IgD-negative memory B cell (primary cell): ENCODE measurements around the gene ZFP36L2. TPM values are rescaled to one million over a fixed set of nuclear protein-coding genes. Genes with fewer than 3 reads are reported as not detected.

Experiments
- H3K27ac Mint-ChIP-seq, 3 donors: one replicate each; pipeline ENCODE4 v1.8.0; 2020 to 2022; ENCODE audit warnings: mild to moderate bottlenecking in 3 of 3, mixed read lengths in 3 of 3, moderate library complexity in 1 of 3
- H3K27me3 Mint-ChIP-seq: one replicate; pipeline ENCODE4 v1.8.0; 2021; ENCODE audit warnings: mixed read lengths
- H3K36me3 Mint-ChIP-seq: one replicate; pipeline ENCODE4 v1.8.0; 2020; ENCODE audit warnings: mild to moderate bottlenecking, mixed read lengths
- H3K4me1 Mint-ChIP-seq, 3 donors: one replicate each; pipeline ENCODE4 v1.8.0; 2020 to 2022; ENCODE audit warnings: mixed read lengths in 3 of 3, mild to moderate bottlenecking in 1 of 3
- H3K4me3 Mint-ChIP-seq, 4 donors: one replicate each; pipeline ENCODE4 v1.8.0; 2020 to 2022; ENCODE audit warnings: mild to moderate bottlenecking in 4 of 4, mixed read lengths in 4 of 4, moderate library complexity in 3 of 4
- H3K9me3 Mint-ChIP-seq, 3 donors: one replicate each; pipeline ENCODE4 v1.8.0; 2020 to 2021; ENCODE audit warnings: mixed read lengths in 3 of 3, mild to moderate bottlenecking in 1 of 3
- polyA plus RNA-seq: library from polyadenylated mRNA; unstranded; fragments of 300-500 nt; fragmentation: Illumina TruSeq; gene quantifications from one replicate; pipeline ENCODE4 v1.2.3, GENCODE V29; 2021

Gene ZFP36L2, protein sequence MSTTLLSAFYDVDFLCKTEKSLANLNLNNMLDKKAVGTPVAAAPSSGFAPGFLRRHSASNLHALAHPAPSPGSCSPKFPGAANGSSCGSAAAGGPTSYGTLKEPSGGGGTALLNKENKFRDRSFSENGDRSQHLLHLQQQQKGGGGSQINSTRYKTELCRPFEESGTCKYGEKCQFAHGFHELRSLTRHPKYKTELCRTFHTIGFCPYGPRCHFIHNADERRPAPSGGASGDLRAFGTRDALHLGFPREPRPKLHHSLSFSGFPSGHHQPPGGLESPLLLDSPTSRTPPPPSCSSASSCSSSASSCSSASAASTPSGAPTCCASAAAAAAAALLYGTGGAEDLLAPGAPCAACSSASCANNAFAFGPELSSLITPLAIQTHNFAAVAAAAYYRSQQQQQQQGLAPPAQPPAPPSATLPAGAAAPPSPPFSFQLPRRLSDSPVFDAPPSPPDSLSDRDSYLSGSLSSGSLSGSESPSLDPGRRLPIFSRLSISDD
- polyA plus RNA-seq, result 249 TPM

DNA sequence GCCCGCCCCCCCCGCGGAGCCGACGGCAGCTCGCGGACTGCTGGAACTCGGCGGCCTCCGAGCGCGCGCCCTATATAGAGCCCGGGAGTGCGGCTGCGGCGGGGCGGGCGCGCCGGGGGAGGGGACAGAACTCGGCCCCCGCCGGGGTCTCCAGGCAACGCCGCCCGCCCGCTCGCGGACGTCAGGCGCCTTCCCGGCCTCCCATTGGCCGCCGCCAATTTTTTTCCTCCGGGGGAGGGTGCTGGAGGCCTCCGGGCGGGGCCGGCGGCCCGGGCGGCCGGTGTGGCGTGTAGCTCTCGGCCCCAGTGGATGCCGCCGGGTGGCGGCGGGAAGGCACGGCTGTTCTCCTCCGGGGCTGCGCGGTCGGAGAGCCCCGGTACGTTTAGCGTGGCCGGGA, at the start of gene ZFP36L2:
TSS of gene ZFP36L2 (minus strand) at position 49 of the 397 bp plus-strand sequence. CDS start 291 bp downstream, outside the sequence.
- H3K4me1 Mint-ChIP-seq, result peaks cover 28 to 40% (median 31%) of the 10 kb centered on the region in 3 donors
- peaks cover 14% of the 10 kb centered on the region for H3K36me3 Mint-ChIP-seq
- H3K27ac Mint-ChIP-seq, result peak within 1 kb of the TSS; percentile 82 to 98 (median 98)
- peak within 1 kb of the TSS; percentile 65 to 99 (median 96) for H3K4me3 Mint-ChIP-seq
- peaks cover 0 to 2% (median 0%) of the 10 kb centered on the region in 3 donors for H3K9me3 Mint-ChIP-seq
- no peaks in the 10 kb centered on the region for H3K27me3 Mint-ChIP-seq

DNA sequence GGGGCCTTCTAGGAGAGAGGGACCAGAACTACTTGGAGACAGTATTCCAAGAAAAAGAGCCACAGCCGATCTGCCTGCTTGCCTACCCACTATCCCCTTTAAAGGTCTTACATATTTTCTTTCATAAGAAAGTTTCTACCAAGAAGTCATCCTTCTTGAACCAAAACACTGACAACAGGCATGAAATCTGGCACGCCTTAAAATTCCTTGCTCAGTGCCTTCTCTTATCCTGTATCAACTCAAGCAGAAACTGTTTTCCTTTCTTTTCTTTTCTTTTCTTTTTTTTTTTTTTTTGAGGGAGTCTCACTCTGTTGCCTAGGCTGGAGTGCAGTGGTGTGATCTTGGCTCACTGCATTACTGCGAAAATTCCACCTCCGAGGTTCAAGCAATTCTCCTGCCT, 48.3 kb upstream of the ZFP36L2 start:
- no peak overlapping the region for H3K27ac Mint-ChIP-seq
- no peaks in the 10 kb centered on the region for H3K27me3 Mint-ChIP-seq
- H3K36me3 Mint-ChIP-seq, result peaks cover 7% of the 10 kb centered on the region
- no peaks in the 10 kb centered on the region for H3K9me3 Mint-ChIP-seq
- H3K4me1 Mint-ChIP-seq, result no peaks in the 10 kb centered on the region
- H3K4me3 Mint-ChIP-seq, result no peak overlapping the region

DNA sequence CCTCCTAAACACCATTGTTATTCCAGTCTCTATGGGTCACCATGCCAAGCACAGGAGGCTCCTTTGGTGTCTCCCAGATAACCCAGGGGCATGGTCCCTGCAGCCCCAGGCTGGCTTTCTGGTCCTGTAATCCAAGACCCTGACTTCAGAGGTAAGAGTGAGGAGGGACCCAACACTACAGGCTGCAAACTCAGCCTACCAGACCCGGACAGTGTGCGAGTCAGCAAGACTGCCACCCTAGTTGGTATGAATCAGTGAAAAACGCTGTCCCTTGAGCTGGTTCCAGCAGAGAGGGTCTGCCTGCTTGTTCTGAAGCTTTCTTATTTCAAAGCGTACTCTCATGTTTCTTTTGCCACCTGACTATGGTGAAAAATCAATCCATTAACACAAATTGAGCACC, 47.6 kb upstream of the ZFP36L2 start:
- Mint-ChIP-seq H3K27ac (no peak overlapping the region), H3K4me1 (no peaks in the 10 kb centered on the region), H3K36me3 (peaks cover 5% of the 10 kb centered on the region), H3K4me3 (no peak overlapping the region), H3K27me3 (no peaks in the 10 kb centered on the region), H3K9me3 (no peaks in the 10 kb centered on the region)

DNA sequence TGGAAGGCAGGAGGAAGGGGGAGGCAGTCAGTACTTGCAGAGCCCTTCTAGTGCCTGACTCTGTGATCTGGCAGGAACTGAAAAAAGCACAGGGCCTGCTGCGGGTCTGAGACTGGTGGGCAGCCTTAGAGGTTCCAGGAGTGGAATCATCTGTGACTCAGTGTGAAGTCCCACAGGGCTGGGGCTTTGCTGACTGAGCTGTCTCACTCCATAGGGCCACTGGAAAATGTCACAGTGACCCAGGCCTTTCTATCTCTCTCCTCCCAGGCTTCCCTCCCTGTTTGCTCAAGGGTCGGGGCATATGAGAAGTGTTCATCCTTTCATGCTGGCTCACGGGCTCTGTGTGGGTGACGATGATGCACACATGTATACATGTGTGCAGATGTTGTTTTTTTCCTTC, 47.1 kb upstream of the ZFP36L2 start:
- Mint-ChIP-seq H3K27ac (no peak overlapping the region), H3K27me3 (no peaks in the 10 kb centered on the region), H3K4me1 (no peaks in the 10 kb centered on the region), H3K4me3 (no peak overlapping the region), H3K9me3 (no peaks in the 10 kb centered on the region), H3K36me3 (peaks cover 5% of the 10 kb centered on the region)

DNA sequence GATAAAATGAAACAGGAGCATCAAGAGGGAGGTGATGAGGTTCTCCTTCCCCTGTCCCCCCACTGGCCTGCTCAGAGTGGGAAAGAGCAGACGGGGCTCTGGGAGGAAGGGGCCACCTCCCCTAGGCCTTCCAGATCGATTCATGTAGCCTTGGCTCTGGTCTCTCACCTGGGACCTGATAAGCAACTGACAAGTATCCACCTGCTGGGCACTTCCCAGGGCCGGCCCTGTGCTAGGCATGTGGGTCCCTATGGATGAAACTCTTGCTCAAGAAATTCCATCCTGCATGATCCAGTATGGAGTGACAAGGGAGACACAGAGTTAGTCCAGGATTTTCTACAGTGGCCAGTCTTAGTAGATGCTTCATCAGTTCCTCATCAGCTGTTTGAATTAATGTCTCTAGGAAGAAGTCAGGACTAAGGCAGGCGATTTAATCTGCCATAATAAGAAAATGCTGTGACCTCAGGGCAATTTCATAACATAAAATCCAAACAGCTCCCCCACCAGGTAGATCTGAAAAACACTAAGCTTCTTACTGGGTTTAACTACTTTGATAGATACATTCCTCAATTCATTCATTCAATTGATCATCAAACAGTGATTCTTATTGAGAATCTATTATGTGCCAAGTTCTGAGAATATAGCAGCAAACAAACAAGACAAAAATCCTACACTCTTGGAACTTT, 44.7 kb upstream of the ZFP36L2 start:
- no peak overlapping the region for H3K27ac Mint-ChIP-seq
- no peaks in the 10 kb centered on the region for H3K4me1 Mint-ChIP-seq
- H3K4me3 Mint-ChIP-seq, result no peak overlapping the region
- H3K27me3 Mint-ChIP-seq, result no peaks in the 10 kb centered on the region
- H3K36me3 Mint-ChIP-seq, result peaks cover 6% of the 10 kb centered on the region
- no peaks in the 10 kb centered on the region for H3K9me3 Mint-ChIP-seq

DNA sequence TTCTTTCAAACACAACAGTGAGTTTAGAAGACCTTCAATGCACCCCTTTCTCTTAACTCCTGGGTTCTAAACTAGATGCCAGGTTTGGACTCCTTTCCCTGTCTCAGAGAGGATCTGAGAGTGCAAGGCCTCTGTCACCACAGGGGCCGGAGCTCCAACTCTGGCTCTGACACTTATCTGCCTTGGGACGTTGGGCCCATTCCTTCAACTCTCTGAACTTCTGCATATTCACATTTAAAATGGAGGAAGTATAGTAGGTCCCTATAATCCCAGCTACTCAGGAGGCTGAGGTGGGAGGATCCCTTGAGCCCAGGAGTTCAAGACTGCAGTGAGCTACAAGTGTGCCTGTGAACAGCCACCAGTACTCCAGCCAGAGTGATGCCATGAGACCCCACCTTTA, 44.1 kb upstream of the ZFP36L2 start:
- Mint-ChIP-seq H3K9me3 (no peaks in the 10 kb centered on the region), H3K36me3 (peaks cover 6% of the 10 kb centered on the region), H3K27ac (peak overlapping the region in 1 of 3 donors; percentile 96)

DNA sequence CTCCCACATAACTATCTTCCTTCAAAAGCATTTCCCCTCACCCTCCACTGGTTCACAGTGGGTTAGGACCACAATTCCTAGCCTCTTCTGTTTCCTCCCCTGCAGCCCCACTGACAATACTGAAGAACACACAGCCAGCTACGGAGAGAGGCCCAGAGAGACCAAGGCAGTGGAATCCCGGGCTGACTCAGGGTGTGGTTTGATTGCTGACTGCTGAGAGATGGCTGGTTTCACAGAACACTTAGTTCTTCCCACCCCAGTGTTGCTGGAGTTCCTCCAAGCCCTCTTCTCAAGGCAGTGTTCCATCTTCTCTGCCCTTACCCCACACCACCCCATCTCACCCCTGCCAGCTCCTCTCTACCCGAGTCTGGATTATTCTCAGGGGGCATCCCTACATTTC, 43.3 kb upstream of the ZFP36L2 start:
- H3K9me3 Mint-ChIP-seq, result no peaks in the 10 kb centered on the region
- no peak overlapping the region for H3K27ac Mint-ChIP-seq
- peak overlapping the region in 1 of 4 donors; percentile 3 for H3K4me3 Mint-ChIP-seq
- H3K27me3 Mint-ChIP-seq, result no peaks in the 10 kb centered on the region
- peaks cover 6% of the 10 kb centered on the region for H3K36me3 Mint-ChIP-seq
- no peaks in the 10 kb centered on the region for H3K4me1 Mint-ChIP-seq

More for the DNA sequence above, 44.1 kb upstream of the ZFP36L2 start:
- H3K4me3 Mint-ChIP-seq, result peak overlapping the region in 1 of 4 donors; percentile 5
- H3K4me1 Mint-ChIP-seq, result no peaks in the 10 kb centered on the region
- no peaks in the 10 kb centered on the region for H3K27me3 Mint-ChIP-seq

DNA sequence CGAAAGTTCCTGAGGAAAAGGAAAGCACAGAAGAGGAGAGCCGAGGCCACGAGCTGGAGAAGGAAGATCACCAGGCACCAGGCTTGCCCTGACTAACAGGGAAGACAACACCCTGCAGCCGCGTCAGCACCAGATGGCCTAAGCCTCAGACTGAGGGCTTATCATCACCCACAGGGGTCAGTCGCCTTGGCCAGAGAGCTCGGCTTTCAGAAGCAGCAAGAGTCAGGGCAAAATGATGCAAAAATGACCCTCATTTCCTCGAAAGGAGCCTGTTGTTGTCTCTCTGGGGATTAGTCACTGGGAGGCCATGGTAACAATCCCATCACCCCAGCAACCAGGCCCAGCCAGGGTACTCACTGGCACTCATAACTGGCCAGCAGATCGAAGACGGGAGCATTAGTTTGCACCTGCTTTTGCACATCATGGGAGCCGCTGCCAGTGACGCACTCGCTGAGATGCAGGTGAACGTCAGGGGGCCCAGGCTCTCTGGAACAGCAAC, 42.7 kb upstream of the ZFP36L2 start:
- Mint-ChIP-seq H3K27ac (no peak overlapping the region), H3K36me3 (peaks cover 6% of the 10 kb centered on the region), H3K4me1 (no peaks in the 10 kb centered on the region), H3K9me3 (no peaks in the 10 kb centered on the region), H3K27me3 (no peaks in the 10 kb centered on the region), H3K4me3 (no peak overlapping the region)

DNA sequence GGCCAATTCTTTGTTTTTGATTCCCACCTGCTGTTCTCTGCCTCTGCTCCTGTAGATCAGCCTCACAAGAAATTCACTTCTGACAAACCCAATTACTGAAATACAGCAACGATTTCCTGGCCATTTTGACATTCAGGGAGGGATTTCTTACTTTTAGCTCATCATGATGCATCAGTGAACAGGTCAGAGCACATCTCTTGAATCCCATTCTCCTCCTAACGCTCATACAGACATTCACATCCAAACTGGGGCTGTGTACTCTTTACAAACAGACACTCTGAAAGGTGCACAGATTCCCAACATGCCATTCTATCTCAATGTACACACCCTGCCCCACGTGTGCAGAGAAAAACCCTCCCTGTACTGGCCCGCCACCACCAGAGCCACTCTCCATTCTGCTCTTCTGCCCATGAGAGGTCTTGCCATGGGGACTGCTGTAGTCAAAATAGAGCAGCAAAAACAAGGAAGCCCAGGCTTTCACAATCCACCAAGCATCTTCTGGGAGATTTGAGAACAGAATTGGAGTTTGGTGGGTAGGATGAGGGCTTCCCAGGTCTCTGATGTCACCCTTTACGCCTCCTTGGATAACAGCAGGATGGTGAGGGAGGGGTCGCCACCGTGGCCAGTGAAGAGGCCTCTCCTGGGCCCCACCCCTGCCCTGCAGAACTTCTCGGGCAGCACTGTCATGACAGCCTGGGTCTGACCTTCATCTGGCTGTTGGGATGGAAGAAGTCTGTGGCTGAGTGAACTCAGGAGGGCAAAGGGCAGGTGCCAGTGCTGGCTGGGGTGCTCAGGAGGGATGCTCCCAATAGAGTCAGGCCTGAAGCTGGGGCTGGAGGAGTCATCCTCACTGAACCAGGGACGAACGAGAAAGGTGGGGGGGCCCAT, 41.9 kb upstream of the ZFP36L2 start:
- no peaks in the 10 kb centered on the region for H3K4me1 Mint-ChIP-seq
- peak overlapping the region in 1 of 4 donors; percentile 51 for H3K4me3 Mint-ChIP-seq
- H3K36me3 Mint-ChIP-seq, result peaks cover 6% of the 10 kb centered on the region
- H3K9me3 Mint-ChIP-seq, result no peaks in the 10 kb centered on the region
- H3K27me3 Mint-ChIP-seq, result no peaks in the 10 kb centered on the region
- H3K27ac Mint-ChIP-seq, result no peak overlapping the region

DNA sequence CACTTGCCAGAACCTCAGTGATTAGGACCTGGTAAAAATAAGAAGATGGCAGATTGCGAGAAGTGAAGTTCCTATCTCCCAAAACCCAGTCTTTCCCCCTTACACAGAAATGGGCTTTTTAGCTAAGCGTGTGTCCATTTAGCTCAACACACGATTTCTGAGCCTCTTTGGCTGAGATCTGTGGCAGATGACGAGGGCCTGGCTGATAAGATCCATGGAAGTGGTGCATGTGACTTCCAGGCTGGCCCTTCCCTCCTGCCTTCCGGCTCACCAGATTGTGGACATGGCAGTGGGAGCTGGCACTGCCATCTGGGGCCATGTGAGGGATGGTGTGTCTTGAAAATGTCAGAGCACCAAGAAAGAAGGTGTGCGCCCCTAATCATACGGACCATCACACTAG, 41.0 kb upstream of the ZFP36L2 start:
- no peak overlapping the region for H3K4me3 Mint-ChIP-seq
- H3K9me3 Mint-ChIP-seq, result no peaks in the 10 kb centered on the region
- H3K4me1 Mint-ChIP-seq, result no peaks in the 10 kb centered on the region
- H3K27ac Mint-ChIP-seq, result no peak overlapping the region
- peaks cover 6% of the 10 kb centered on the region for H3K36me3 Mint-ChIP-seq
- H3K27me3 Mint-ChIP-seq, result no peaks in the 10 kb centered on the region

DNA sequence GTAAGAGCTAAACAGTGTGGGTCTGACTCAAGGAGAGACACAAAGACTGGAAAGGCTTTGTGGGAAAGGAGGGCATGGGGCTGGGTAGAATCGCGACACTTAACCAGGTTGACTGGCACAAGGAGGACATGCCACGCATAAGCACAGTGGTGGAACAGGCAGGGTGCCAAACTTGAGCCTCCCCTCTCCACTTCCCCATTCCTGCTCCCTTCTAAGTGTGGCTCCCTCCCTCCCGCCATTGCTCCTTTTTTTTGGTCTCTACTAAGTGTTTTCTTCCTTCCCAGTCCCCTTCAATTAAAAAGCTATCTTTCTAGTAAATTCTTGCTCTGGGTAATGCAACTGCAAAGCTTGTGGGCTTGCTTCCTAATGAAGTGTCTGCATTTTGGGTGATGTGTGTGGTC, 40.3 kb upstream of the ZFP36L2 start:
- Mint-ChIP-seq H3K27ac (no peak overlapping the region), H3K4me1 (no peaks in the 10 kb centered on the region)

DNA sequence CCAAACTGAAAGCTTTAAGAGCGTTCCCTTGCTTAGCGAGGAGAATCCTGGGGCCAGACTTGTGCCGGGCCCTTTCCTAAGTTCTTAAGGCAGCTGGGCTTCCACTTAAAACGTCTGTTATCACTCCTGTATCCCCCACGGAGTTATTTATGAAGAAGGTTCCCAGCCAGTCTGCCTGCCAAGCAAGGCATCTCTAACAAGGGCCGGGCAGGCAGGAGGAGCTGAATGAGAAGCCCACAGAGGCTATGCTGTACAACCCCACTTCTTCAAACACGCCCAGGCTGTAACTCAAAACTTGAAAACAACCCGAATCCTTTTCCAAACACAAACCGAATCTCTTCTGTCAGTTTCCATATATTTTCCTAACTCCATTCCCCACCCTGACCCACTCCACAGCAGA, 39.0 kb upstream of the ZFP36L2 start:
- Mint-ChIP-seq H3K4me3 (no peak overlapping the region), H3K9me3 (no peaks in the 10 kb centered on the region), H3K27me3 (no peaks in the 10 kb centered on the region), H3K4me1 (no peaks in the 10 kb centered on the region), H3K36me3 (peaks cover 3% of the 10 kb centered on the region), H3K27ac (no peak overlapping the region)

More for the DNA sequence above, 40.3 kb upstream of the ZFP36L2 start:
- Mint-ChIP-seq H3K27me3 (no peaks in the 10 kb centered on the region), H3K9me3 (no peaks in the 10 kb centered on the region), H3K36me3 (peaks cover 1% of the 10 kb centered on the region), H3K4me3 (peak overlapping the region in 1 of 4 donors; percentile 69)

DNA sequence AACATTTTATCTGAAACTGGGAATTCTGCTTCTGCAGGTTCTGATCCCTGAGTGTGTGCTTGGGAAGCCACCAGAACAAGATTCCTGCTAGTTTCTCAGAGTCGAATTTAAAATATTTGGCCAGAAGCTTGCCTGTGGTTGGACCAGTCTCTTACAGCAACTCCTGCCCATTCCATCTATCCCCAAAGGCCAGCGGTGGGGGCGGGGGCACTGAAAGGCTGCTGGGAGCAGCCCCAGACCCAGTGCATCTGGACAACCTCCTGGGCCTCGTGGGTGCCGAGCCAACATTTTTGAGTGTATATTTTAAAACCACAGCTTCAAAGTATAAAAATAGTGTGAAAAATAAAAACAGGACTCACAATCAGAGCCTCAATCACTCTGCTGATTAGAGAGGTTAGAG, 38.6 kb upstream of the ZFP36L2 start:
- H3K4me3 Mint-ChIP-seq, result no peak overlapping the region
- H3K4me1 Mint-ChIP-seq, result no peaks in the 10 kb centered on the region
- H3K27me3 Mint-ChIP-seq, result no peaks in the 10 kb centered on the region
- no peak overlapping the region for H3K27ac Mint-ChIP-seq
- H3K9me3 Mint-ChIP-seq, result no peaks in the 10 kb centered on the region
- H3K36me3 Mint-ChIP-seq, result peaks cover 6% of the 10 kb centered on the region

DNA sequence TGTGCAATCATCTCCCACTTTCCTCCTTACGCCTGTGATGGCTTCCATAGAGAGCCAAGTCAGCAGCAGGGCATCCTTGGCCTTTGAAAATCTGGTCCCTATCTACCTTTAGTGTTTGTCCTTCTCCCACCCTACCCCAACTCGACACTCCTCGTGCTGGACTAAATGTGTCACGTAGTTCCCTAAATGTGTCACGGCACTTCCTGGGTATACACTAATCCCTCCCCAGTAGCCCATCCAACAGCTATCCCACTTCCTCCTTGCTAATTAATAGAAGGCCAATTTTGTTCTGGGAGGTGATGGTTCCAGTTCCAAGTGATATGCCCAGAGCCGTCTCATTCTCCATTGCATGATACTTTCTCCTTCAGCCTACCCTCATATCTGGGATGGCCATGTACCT, 36.5 kb upstream of the ZFP36L2 start:
- H3K27ac Mint-ChIP-seq, result peak overlapping the region in 1 of 3 donors; percentile 71
- H3K36me3 Mint-ChIP-seq, result peaks cover 7% of the 10 kb centered on the region
- H3K27me3 Mint-ChIP-seq, result no peaks in the 10 kb centered on the region
- H3K9me3 Mint-ChIP-seq, result no peaks in the 10 kb centered on the region
- no peaks in the 10 kb centered on the region for H3K4me1 Mint-ChIP-seq
- no peak overlapping the region for H3K4me3 Mint-ChIP-seq

DNA sequence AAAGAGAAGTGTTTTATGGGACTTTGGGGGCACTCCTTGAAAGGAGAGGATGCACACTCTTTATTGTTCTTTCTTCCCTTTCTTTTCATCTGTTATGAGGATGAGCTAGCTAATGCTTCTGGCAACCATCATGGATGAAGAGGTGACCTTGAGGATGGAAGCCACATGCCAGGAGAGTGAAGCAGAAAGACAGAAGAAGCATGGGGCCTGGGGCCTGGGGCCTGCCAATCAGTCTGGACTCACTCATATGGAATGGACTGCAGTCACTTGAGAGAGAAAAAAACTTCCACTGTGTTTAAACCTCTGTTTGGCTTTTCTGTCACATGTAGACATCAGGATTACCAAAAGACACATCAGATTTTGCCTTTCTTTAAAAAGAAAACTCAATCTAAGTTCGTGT, 35.8 kb upstream of the ZFP36L2 start:
- no peak overlapping the region for H3K4me3 Mint-ChIP-seq
- peak overlapping the region in 1 of 3 donors; percentile 54 for H3K27ac Mint-ChIP-seq
- H3K27me3 Mint-ChIP-seq, result no peaks in the 10 kb centered on the region
- no peaks in the 10 kb centered on the region for H3K4me1 Mint-ChIP-seq
- H3K9me3 Mint-ChIP-seq, result no peaks in the 10 kb centered on the region
- H3K36me3 Mint-ChIP-seq, result peaks cover 9% of the 10 kb centered on the region
